ENCODE results near the gene PLA2G2C. TPM values are rescaled to one million over a fixed set of nuclear protein-coding genes. Genes with fewer than 3 reads are reported as not detected.

PLA2G2C gene
- total and polyA plus RNA-seq, 7 donors: 0.09 to 5.5 (median 1.4) TPM; not detected in 2

DNA sequence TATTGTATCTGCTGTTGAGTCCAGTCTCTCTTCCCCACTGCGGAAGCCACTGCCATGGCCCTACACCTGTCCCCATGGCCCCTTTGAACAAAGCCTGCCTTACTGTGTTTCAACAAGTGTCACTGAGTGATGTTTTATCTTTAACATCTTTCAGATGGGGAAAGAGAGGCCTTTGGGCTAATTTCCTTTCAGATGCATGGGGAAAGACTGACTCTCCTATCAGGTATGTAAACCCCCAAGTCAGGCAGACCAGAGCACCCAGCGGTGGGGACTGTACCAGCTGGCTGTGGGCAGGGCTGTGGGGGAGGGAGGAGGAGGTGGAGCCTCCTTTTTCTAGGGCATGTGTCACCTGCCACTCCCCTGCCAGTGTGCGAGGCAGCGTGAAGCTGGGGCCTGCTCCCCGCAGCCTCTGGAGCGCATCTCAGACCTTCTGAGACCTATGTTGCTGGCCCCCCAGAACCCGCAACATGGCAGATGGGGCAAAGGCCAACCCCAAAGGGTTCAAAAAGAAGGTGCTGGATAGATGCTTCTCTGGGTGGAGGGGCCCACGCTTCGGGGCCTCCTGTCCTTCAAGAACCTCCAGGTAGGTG lies 47.3 kb downstream of the PLA2G2C start, which contains the start of gene PLA2G2F:
TSS of gene PLA2G2F (plus strand) at position 363 of the 590 bp plus-strand sequence. CDS start at position 468, 105 bp downstream.
- WGBS, 2 donors: 85 to 88% methylated on average over 9 of the region's 9 CpGs
- no peaks in the 10 kb centered on the region for H3K9me3 ChIP-seq
- TF ChIP-seq, protein P1, sequence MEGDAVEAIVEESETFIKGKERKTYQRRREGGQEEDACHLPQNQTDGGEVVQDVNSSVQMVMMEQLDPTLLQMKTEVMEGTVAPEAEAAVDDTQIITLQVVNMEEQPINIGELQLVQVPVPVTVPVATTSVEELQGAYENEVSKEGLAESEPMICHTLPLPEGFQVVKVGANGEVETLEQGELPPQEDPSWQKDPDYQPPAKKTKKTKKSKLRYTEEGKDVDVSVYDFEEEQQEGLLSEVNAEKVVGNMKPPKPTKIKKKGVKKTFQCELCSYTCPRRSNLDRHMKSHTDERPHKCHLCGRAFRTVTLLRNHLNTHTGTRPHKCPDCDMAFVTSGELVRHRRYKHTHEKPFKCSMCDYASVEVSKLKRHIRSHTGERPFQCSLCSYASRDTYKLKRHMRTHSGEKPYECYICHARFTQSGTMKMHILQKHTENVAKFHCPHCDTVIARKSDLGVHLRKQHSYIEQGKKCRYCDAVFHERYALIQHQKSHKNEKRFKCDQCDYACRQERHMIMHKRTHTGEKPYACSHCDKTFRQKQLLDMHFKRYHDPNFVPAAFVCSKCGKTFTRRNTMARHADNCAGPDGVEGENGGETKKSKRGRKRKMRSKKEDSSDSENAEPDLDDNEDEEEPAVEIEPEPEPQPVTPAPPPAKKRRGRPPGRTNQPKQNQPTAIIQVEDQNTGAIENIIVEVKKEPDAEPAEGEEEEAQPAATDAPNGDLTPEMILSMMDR (IDR thresholded peaks at IDR 0.05): no peak
- H3K4me1 ChIP-seq: no peaks in the 10 kb centered on the region
- intact Hi-C loops (cut with DNase I): no loop called here
- peak; percentile 39 for DNase-seq
- H3K36me3 ChIP-seq: no peaks in the 10 kb centered on the region
- peaks cover 0 to 8% (median 0%) of the 10 kb centered on the region in 3 donors for H3K27me3 ChIP-seq
- no peak within 1 kb of the TSS for H3K27ac ChIP-seq
- no peak within 1 kb of the TSS for H3K4me3 ChIP-seq

- Histone ChIP-seq H3K4me1 (no peaks in the 10 kb centered on the region), H3K9me3 (no peaks in the 10 kb centered on the region), H3K36me3 (no peaks in the 10 kb centered on the region), H3K27ac (no peak overlapping the region), H3K4me3 (no peak overlapping the region), H3K27me3 (peaks cover 0 to 8% (median 0%) of the 10 kb centered on the region in 3 donors)
- peak; percentile 15 for DNase-seq
- WGBS, 2 donors: 94 to 95% methylated on average over 6 of the region's 6 CpGs
- intact Hi-C loops (cut with DNase I): no loop called here
- TF ChIP-seq POLR2AphosphoS5 (IDR thresholded peaks at IDR 0.05) (no peak), POLR2A (IDR thresholded peaks at IDR 0.05) (no peak), EP300 (IDR thresholded peaks at IDR 0.05) (no peak)
- TF ChIP-seq, protein P1 (IDR thresholded peaks at IDR 0.05): no peak
Measured at GRCh38 chr1:20138346-20138745, 48.0 kb downstream of the PLA2G2C start.

GRCh38 chr1:20137604-20138003 lies 48.7 kb downstream of the PLA2G2C start:
- peaks cover 0 to 8% (median 0%) of the 10 kb centered on the region in 3 donors for H3K27me3 ChIP-seq
- no peaks in the 10 kb centered on the region for H3K9me3 ChIP-seq
- intact Hi-C loops (cut with DNase I): no loop called here
- 27 to 71% methylated on average over 1 of the region's 1 CpG for WGBS, 2 donors
- H3K4me3 ChIP-seq: no peak overlapping the region
- TF ChIP-seq POLR2AphosphoS5 (IDR thresholded peaks at IDR 0.05): no peak
- no peak for TF ChIP-seq POLR2A (IDR thresholded peaks at IDR 0.05)
- no peak for TF ChIP-seq EP300 (IDR thresholded peaks at IDR 0.05)
- DNase-seq: peak; percentile 3
- no peak overlapping the region for H3K27ac ChIP-seq
- no peaks in the 10 kb centered on the region for H3K36me3 ChIP-seq
- no peaks in the 10 kb centered on the region for H3K4me1 ChIP-seq

- intact Hi-C loops (cut with DNase I): no loop called here
- Histone ChIP-seq H3K27me3 (peaks cover 0 to 8% (median 0%) of the 10 kb centered on the region in 3 donors), H3K9me3 (no peaks in the 10 kb centered on the region), H3K36me3 (no peaks in the 10 kb centered on the region), H3K27ac (no peak overlapping the region), H3K4me1 (no peaks in the 10 kb centered on the region), H3K4me3 (no peak overlapping the region)
- DNase-seq: peak; percentile 29
- TF ChIP-seq EP300 (IDR thresholded peaks at IDR 0.05) (no peak), POLR2A (IDR thresholded peaks at IDR 0.05) (no peak), POLR2AphosphoS5 (IDR thresholded peaks at IDR 0.05) (no peak)
- TF ChIP-seq, protein P1 (IDR thresholded peaks at IDR 0.05): no peak
- WGBS, 2 donors: 92 to 95% methylated on average over 4 of the region's 4 CpGs
Measured at GRCh38 chr1:20137055-20137454, 49.3 kb downstream of the PLA2G2C start.

GRCh38 chr1:20136249-20136648 lies 50.1 kb downstream of the PLA2G2C start:
- Histone ChIP-seq H3K4me3 (no peak overlapping the region), H3K4me1 (no peaks in the 10 kb centered on the region), H3K9me3 (no peaks in the 10 kb centered on the region), H3K36me3 (no peaks in the 10 kb centered on the region), H3K27ac (no peak overlapping the region), H3K27me3 (peaks cover 0 to 8% (median 0%) of the 10 kb centered on the region in 3 donors)
- peak; percentile 18 for DNase-seq
- TF ChIP-seq POLR2AphosphoS5 (IDR thresholded peaks at IDR 0.05) (no peak), POLR2A (IDR thresholded peaks at IDR 0.05) (no peak), EP300 (IDR thresholded peaks at IDR 0.05) (no peak)
- TF ChIP-seq, protein P1 (IDR thresholded peaks at IDR 0.05): no peak
- WGBS, 2 donors: 95% methylated on average over 3 of the region's 3 CpGs
- intact Hi-C loops (cut with DNase I): no loop called here
